HCT116 (cell line): ENCODE results near the gene ESRP2. TPM values are rescaled to one million over a fixed set of nuclear protein-coding genes. Genes with fewer than 3 reads are reported as not detected.

Source experiments
- ATAC-seq: fragments of 200-7000 bp; cut with Tn5 transposase; 2 replicates; pipeline ENCODE4 v1.9.1; 2020; ENCODE audit warnings: mild to moderate bottlenecking, moderate library complexity
- BruUV-seq: library from RNA; stranded (reverse); fragments of 400-500 nt; replicated peaks from 2 replicates; lab custom pipeline; 2021; lab: Mats Ljungman, UMichigan
- CTCF ChIA-PET: fragments of 300-600 bp; sonication (Branson Sonifier 250); formaldehyde crosslinking; loops from one replicate; lab custom pipeline; 2021; ENCODE audit warnings: antibody characterized with exemption; lab: Charles Lee
- POLR2A ChIA-PET: fragments of 300-600, 350-600 bp; sonication (Branson Sonifier 250); formaldehyde crosslinking; loops from one replicate; lab custom pipeline; 2021; ENCODE audit warnings: antibody characterized with exemption; lab: Charles Lee
- RAD21 ChIA-PET, 2 experiments: fragments of 300-600 bp; sonication (Branson Sonifier 250); formaldehyde crosslinking; loops; one replicate each; lab custom pipeline; 2023; ENCODE audit warnings: low total read pairs in 2 of 2; ENCODE audit not compliant: uncharacterized antibody in 2 of 2, unreplicated experiment in 2 of 2, low non-redundant PET in 1 of 2; lab: Charles Lee
- DNase-seq: peaks from one replicate; pipeline ENCODE4 v3.0.0-alpha.2; 2010; ENCODE audit warnings: low read depth, low spot score
- H2AFZ ChIP-seq: fragments of 200-600 bp; shearing (Covaris generic), sonication (generic); 2 replicates; pipeline ENCODE4 v1.6.1; 2017; ENCODE audit warnings: low read depth, mixed run types, mixed read lengths, antibody characterized with exemption, low read length; ENCODE audit not compliant: poor library complexity, severe bottlenecking
- H3K27ac ChIP-seq: 2 replicates; pipeline ENCODE4 v1.5.1; 2012; ENCODE audit warnings: low read depth, low read length
- H3K27me3 ChIP-seq: fragments of 200-600 bp; sonication (generic); 2 replicates; pipeline ENCODE4 v1.6.1; 2016; ENCODE audit warnings: mixed run types, low read length, mixed read lengths; ENCODE audit not compliant: insufficient read depth
- H3K36me3 ChIP-seq, 2 experiments: fragments of 200-500 bp in 1 of 2; fragments of 200-600 bp in 1 of 2; sonication (Bioruptor generic) in 1 of 2; sonication (generic) in 1 of 2; 2 replicates each; pipeline versions ENCODE4 v1.5.1 to v1.6.1; 2014 to 2016; ENCODE audit warnings: low read length in 2 of 2, inconsistent platforms in 1 of 2, mixed read lengths in 1 of 2, mixed run types in 1 of 2; ENCODE audit not compliant: insufficient read depth in 2 of 2, control insufficient read depth in 1 of 2
- H3K4me1 ChIP-seq, 2 experiments: fragments of 200-600 bp in 1 of 2; sonication (generic) in 1 of 2; 2 replicates each; pipeline versions ENCODE4 v1.5.1 to v1.6.1; 2012 to 2017; ENCODE audit warnings: low read length in 2 of 2, inconsistent platforms in 1 of 2, mild to moderate bottlenecking in 1 of 2, mixed read lengths in 1 of 2, mixed run types in 1 of 2, moderate library complexity in 1 of 2; ENCODE audit not compliant: insufficient read depth in 2 of 2, control insufficient read depth in 1 of 2
- H3K4me2 ChIP-seq: fragments of 200-600 bp; sonication (generic); 2 replicates; pipeline ENCODE4 v1.6.1; 2017; ENCODE audit warnings: mixed run types, low read length, mixed read lengths
- H3K4me3 ChIP-seq, 2 experiments: fragments of 200-600 bp in 1 of 2; sonication (generic) in 1 of 2; replicated peaks in 1 of 2; 2 replicates each; pipeline ENCODE4 v1.5.1; 2011 to 2016; ENCODE audit warnings: low read length in 2 of 2, control low read depth in 1 of 2, low read depth in 1 of 2, mild to moderate bottlenecking in 1 of 2, mixed read lengths in 1 of 2, mixed run types in 1 of 2
- H3K79me2 ChIP-seq: fragments of 200-600 bp; sonication (generic); 2 replicates; pipeline ENCODE4 v1.6.1; 2017; ENCODE audit warnings: mild to moderate bottlenecking, mixed run types, low read length, moderate library complexity, mixed read lengths; ENCODE audit not compliant: insufficient read depth
- H3K9ac ChIP-seq: fragments of 200-600 bp; sonication (generic); 2 replicates; pipeline ENCODE4 v1.6.1; 2016; ENCODE audit warnings: low read length, mixed read lengths
- H3K9me2 ChIP-seq: fragments of 200-600 bp; sonication (generic), shearing (Covaris generic); 2 replicates; pipeline ENCODE4 v1.6.1; 2017; ENCODE audit warnings: mixed run types, mild to moderate bottlenecking, moderate library complexity; ENCODE audit not compliant: insufficient read depth
- H3K9me3 ChIP-seq, 2 experiments: fragments of 200-500 bp in 1 of 2; fragments of 200-600 bp in 1 of 2; sonication (Bioruptor generic) in 1 of 2; sonication (generic) in 1 of 2; 2 replicates each; pipeline ENCODE4 v1.6.1; 2014 to 2017; ENCODE audit warnings: low read length in 2 of 2, mixed read lengths in 2 of 2, inconsistent platforms in 1 of 2, low read depth in 1 of 2, mild to moderate bottlenecking in 1 of 2, mixed run types in 1 of 2, moderate library complexity in 1 of 2; ENCODE audit not compliant: control insufficient read depth in 1 of 2, insufficient read depth in 1 of 2
- H4K20me1 ChIP-seq: fragments of 200-600 bp; sonication (generic), shearing (Covaris generic); 2 replicates; pipeline ENCODE4 v1.6.1; 2017; ENCODE audit warnings: mixed run types, mild to moderate bottlenecking, moderate library complexity; ENCODE audit not compliant: insufficient read depth
- CBX3 ChIP-seq: IDR thresholded peaks from 2 replicates; pipeline ENCODE4 v1.6.1; 2012; ENCODE audit warnings: low read depth
- EZH2phosphoT487 ChIP-seq: fragments of 200-600 bp; IDR thresholded peaks from 2 replicates; pipeline ENCODE4 v1.6.1; 2018; ENCODE audit warnings: antibody characterized with exemption, borderline replicate concordance
- POLR2A ChIP-seq: IDR thresholded peaks from 2 replicates; pipeline ENCODE4 v1.7.0; 2011; ENCODE audit warnings: borderline replicate concordance; ENCODE audit not compliant: insufficient read depth, insufficient read length; ENCODE audit errors: extremely low read depth
- TCF7L2 ChIP-seq: IDR thresholded peaks from 2 replicates; pipeline ENCODE4 v1.7.0; 2011; ENCODE audit warnings: borderline replicate concordance, inconsistent platforms; ENCODE audit not compliant: insufficient read depth, insufficient read length; ENCODE audit errors: extremely low read depth
- intact Hi-C: fragments of 100-400 bp; cut with micrococcal nuclease; formaldehyde crosslinking; loops from 2 replicates; pipeline ENCODE4 v1.10.0; 2022
- total RNA-seq: library from RNA; stranded (reverse); gene quantifications from one replicate; pipeline ENCODE4 v1.2.1, GENCODE V29; 2021; ENCODE audit not compliant: unreplicated experiment
- TF ChIP-seq, protein P1 (sequence below), 3 experiments: fragments of 200-600 bp in 1 of 3; sonication (generic) in 1 of 3; IDR thresholded peaks in 2 of 3; conservative IDR thresholded peaks in 1 of 3; 2 replicates each; pipeline ENCODE4 v1.5.1; 2012 to 2017; ENCODE audit warnings: low read depth in 2 of 3, low read length in 2 of 3, antibody characterized with exemption in 1 of 3, borderline replicate concordance in 1 of 3, control low read depth in 1 of 3, mild to moderate bottlenecking in 1 of 3, mixed read lengths in 1 of 3, mixed run types in 1 of 3, moderate library complexity in 1 of 3; ENCODE audit not compliant: insufficient read depth in 1 of 3
- TF ChIP-seq, protein P2 (sequence below): IDR thresholded peaks from 2 replicates; pipeline ENCODE4 v1.6.1; 2012
- TF ChIP-seq, protein P3 (sequence below): IDR thresholded peaks from 2 replicates; pipeline ENCODE4 v1.6.1; 2011; ENCODE audit warnings: mild to moderate bottlenecking, low read length, moderate library complexity; ENCODE audit not compliant: insufficient replicate concordance; ENCODE audit errors: extremely low read depth

Gene ESRP2
- total RNA-seq, 1 experiment from 2014 or later: 42.5 TPM

DNA sequence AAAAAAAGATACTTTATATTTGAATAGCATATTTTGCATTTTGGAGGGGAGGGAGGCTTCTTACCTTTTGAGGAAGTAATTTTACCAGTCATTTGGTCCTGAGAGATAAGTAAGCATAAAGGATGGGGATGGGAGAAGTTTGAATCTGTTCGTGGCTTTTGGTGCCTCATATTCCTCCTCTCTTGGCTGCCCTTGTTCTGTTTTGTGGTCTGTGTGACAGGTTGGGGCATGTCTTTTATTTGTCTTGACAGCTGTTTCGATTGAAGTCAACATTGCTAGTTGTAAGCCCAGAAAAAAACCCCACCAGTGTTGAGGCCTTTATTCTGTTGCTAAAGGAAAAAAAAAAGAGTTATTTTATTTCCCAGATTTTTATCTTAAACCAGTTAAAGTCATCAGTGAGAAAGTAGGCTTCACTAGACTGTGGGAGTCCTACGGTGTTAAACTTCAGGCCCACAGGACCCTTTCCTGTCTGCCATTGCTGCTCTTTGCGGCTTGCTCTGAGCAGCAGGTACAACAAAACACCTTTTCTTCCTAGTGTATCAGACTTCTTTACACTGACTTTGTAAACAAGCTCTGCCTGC, 39.8 kb upstream of the ESRP2 start (continued):
- TF ChIP-seq, protein P1, sequence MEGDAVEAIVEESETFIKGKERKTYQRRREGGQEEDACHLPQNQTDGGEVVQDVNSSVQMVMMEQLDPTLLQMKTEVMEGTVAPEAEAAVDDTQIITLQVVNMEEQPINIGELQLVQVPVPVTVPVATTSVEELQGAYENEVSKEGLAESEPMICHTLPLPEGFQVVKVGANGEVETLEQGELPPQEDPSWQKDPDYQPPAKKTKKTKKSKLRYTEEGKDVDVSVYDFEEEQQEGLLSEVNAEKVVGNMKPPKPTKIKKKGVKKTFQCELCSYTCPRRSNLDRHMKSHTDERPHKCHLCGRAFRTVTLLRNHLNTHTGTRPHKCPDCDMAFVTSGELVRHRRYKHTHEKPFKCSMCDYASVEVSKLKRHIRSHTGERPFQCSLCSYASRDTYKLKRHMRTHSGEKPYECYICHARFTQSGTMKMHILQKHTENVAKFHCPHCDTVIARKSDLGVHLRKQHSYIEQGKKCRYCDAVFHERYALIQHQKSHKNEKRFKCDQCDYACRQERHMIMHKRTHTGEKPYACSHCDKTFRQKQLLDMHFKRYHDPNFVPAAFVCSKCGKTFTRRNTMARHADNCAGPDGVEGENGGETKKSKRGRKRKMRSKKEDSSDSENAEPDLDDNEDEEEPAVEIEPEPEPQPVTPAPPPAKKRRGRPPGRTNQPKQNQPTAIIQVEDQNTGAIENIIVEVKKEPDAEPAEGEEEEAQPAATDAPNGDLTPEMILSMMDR (IDR thresholded peaks at IDR 0.05 in 2 of 3, conservative IDR thresholded peaks at IDR 0.05 in 1 of 3; ENCODE audit: borderline replicate concordance in 1 of 3, insufficient read depth in 1 of 3, low read depth in 2 of 3, low read length in 2 of 3): no peak
- TF ChIP-seq, protein P2, sequence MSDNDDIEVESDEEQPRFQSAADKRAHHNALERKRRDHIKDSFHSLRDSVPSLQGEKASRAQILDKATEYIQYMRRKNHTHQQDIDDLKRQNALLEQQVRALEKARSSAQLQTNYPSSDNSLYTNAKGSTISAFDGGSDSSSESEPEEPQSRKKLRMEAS: no peak

DNA sequence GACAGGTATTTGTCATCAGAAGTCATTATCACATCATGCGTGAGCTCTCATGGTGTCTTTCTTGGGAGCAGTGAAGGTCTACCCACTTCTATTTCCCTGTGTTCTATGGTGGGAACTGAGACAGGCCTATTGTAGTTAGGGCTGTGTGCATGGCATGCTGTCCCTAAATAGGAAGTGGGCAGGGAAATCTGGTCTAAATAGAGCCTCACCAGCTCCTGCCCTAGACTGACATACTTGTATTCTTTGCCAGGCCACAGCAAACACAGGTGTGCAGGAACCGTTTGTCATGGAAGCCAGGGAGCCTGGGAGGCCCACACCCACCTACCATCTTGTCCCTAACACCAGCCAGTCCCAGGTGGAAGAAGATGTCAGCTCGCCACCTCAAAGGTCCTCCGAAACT, 38.5 kb upstream of the ESRP2 start:
- RAD21 ChIA-PET: no interaction called here
- H3K4me3 ChIP-seq: no peak overlapping the region
- H3K27ac ChIP-seq: no peak overlapping the region
- POLR2A ChIA-PET: no interaction called here
- H3K27me3 ChIP-seq: no peaks in the 10 kb centered on the region
- intact Hi-C loops: no loop called here
- H4K20me1 ChIP-seq: peaks cover 10% of the 10 kb centered on the region; the same call in 1 of the 2 replicates
- ATAC-seq (no peak), DNase-seq (no peak)
- H3K36me3 ChIP-seq: peaks cover 0 to 13% of the 10 kb centered on the region in 2 experiments; a peak in 2 of 4 replicates
- H3K4me1 ChIP-seq: no peaks in the 10 kb centered on the region
- no peak overlapping the region for H2AFZ ChIP-seq
- peaks cover 64% of the 10 kb centered on the region for H3K79me2 ChIP-seq
- TF ChIP-seq TCF7L2: no peak
- TF ChIP-seq CBX3: no peak
- TF ChIP-seq, protein P3, sequence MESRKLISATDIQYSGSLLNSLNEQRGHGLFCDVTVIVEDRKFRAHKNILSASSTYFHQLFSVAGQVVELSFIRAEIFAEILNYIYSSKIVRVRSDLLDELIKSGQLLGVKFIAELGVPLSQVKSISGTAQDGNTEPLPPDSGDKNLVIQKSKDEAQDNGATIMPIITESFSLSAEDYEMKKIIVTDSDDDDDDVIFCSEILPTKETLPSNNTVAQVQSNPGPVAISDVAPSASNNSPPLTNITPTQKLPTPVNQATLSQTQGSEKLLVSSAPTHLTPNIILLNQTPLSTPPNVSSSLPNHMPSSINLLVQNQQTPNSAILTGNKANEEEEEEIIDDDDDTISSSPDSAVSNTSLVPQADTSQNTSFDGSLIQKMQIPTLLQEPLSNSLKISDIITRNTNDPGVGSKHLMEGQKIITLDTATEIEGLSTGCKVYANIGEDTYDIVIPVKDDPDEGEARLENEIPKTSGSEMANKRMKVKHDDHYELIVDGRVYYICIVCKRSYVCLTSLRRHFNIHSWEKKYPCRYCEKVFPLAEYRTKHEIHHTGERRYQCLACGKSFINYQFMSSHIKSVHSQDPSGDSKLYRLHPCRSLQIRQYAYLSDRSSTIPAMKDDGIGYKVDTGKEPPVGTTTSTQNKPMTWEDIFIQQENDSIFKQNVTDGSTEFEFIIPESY: no peak
- no peak for TF ChIP-seq EZH2phosphoT487
- TF ChIP-seq, protein P1 (IDR thresholded peaks at IDR 0.05 in 2 of 3, conservative IDR thresholded peaks at IDR 0.05 in 1 of 3; ENCODE audit: borderline replicate concordance in 1 of 3, insufficient read depth in 1 of 3, low read depth in 2 of 3, low read length in 2 of 3): no peak
- TF ChIP-seq POLR2A: no peak
- H3K9me2 ChIP-seq: no peaks in the 10 kb centered on the region
- no TSS peak for BruUV-seq
- H3K4me2 ChIP-seq: no peak overlapping the region
- H3K9me3 ChIP-seq: no peaks in the 10 kb centered on the region
- no peak overlapping the region for H3K9ac ChIP-seq
- CTCF ChIA-PET: no interaction called here
